Activated CD8-positive, alpha-beta T cell treated with anti-CD3 and anti-CD28 coated beads for 36 hours (primary cell): Measurements from ENCODE around the gene CNKSR2. TPM values are rescaled to one million over a fixed set of nuclear protein-coding genes. Genes with fewer than 3 reads are reported as not detected.

Source experiments
- ATAC-seq: fragments of 200-7000 bp; cut with Tn5 transposase; one replicate; pipeline ENCODE4 v1.10.0; 2021; ENCODE audit warnings: mild to moderate bottlenecking, moderate library complexity
- CTCF ChIA-PET: fragments of 350-600 bp; sonication (Branson Sonifier 250); formaldehyde crosslinking; loops from one replicate; lab custom pipeline; 2021; ENCODE audit warnings: antibody characterized with exemption; lab: Charles Lee
- POLR2A ChIA-PET: fragments of 350-600 bp; sonication (Branson Sonifier 250); formaldehyde crosslinking; loops from one replicate; lab custom pipeline; 2021; ENCODE audit warnings: antibody characterized with exemption; lab: Charles Lee
- DNase-seq: peaks from one replicate; pipeline ENCODE4 v3.0.0-alpha.2; 2020
- H3K27ac Mint-ChIP-seq: one replicate; pipeline ENCODE4 v1.8.0; 2021; ENCODE audit warnings: mild to moderate bottlenecking, mixed read lengths
- H3K27me3 Mint-ChIP-seq: one replicate; pipeline ENCODE4 v1.8.0; 2021; ENCODE audit warnings: mixed read lengths
- H3K36me3 Mint-ChIP-seq: one replicate; pipeline ENCODE4 v1.8.0; 2021; ENCODE audit warnings: low read depth, mixed read lengths
- H3K4me1 Mint-ChIP-seq: one replicate; pipeline ENCODE4 v1.8.0; 2021; ENCODE audit warnings: low read depth, mixed read lengths
- H3K4me3 Mint-ChIP-seq: one replicate; pipeline ENCODE4 v1.8.0; 2021; ENCODE audit warnings: mild to moderate bottlenecking, moderate library complexity, mixed read lengths
- H3K9me3 Mint-ChIP-seq: one replicate; pipeline ENCODE4 v1.8.0; 2021; ENCODE audit warnings: mixed read lengths
- CTCF ChIP-seq: fragments of 200-600 bp; IDR thresholded peaks from one replicate; pipeline ENCODE4 v1.8.0; 2022; ENCODE audit warnings: antibody characterized with exemption, mild to moderate bottlenecking
- intact Hi-C: fragments of 100-400 bp; cut with micrococcal nuclease; formaldehyde crosslinking; loops from one replicate; pipeline ENCODE4 v1.10.0; 2022
- total RNA-seq, 2 experiments: library from RNA; stranded (reverse); gene quantifications; one replicate each; pipeline ENCODE4 v1.2.3, GENCODE V29; 2021

CNKSR2 gene
- 1 to 10 TPM; 8.3 to 9.4 TPM for total RNA-seq

- peak; percentile 76 for ATAC-seq
- Mint-ChIP-seq H3K36me3 (no peaks in the 10 kb centered on the region), H3K4me1 (peaks cover 32% of the 10 kb centered on the region), H3K9me3 (no peaks in the 10 kb centered on the region), H3K4me3 (peak within 1 kb of the TSS; percentile 87), H3K27me3 (no peaks in the 10 kb centered on the region), H3K27ac (peak within 1 kb of the TSS; percentile 85)
- CTCF ChIA-PET, result interaction anchor here (0.9 to 1.2 kb wide), 2 partner anchors 105 to 106 kb away, joined by 3 to 5 read pairs; no protein-coding TSS in a partner anchor
- intact Hi-C loops, result loop anchor here (10.0 kb wide), 1 partner anchor 60 kb away; no protein-coding TSS in a partner anchor
- peak; percentile 68 for DNase-seq
- no peak for TF ChIP-seq CTCF
- POLR2A ChIA-PET, result interaction anchor here (0.7 kb wide), 1 partner anchor 35 kb away, joined by 3 read pairs; no protein-coding TSS in a partner anchor
These were observed at the start of gene CNKSR2 for GRCh38 chrX:21374163-21374993. Gene CNKSR2, plus strand, starts transcription at chrX:21374418. Its CDS starts 480 bp downstream, at chrX:21374898.

GRCh38 chrX:21354725-21355124 lies 19.5 kb upstream of the CNKSR2 start:
- no peak for ATAC-seq
- intact Hi-C loops, result no loop called here
- Mint-ChIP-seq H3K36me3 (peaks cover under 1% of the 10 kb centered on the region), H3K27me3 (no peaks in the 10 kb centered on the region), H3K9me3 (peaks cover 16% of the 10 kb centered on the region), H3K4me3 (no peak overlapping the region), H3K27ac (no peak overlapping the region), H3K4me1 (no peaks in the 10 kb centered on the region)
- DNase-seq, result no peak
- POLR2A ChIA-PET, result no interaction called here
- CTCF ChIA-PET, result no interaction called here
- TF ChIP-seq CTCF, result no peak

GRCh38 chrX:21355831-21356230 lies 18.4 kb upstream of the CNKSR2 start:
- no peak for ATAC-seq
- H3K9me3 Mint-ChIP-seq, result peaks cover 8% of the 10 kb centered on the region
- DNase-seq, result no peak
- H3K27me3 Mint-ChIP-seq, result no peaks in the 10 kb centered on the region
- TF ChIP-seq CTCF, result no peak
- ChIA-PET CTCF (no interaction called here), POLR2A (no interaction called here)
- no peak overlapping the region for H3K4me3 Mint-ChIP-seq
- intact Hi-C loops, result no loop called here
- no peaks in the 10 kb centered on the region for H3K4me1 Mint-ChIP-seq
- H3K36me3 Mint-ChIP-seq, result no peaks in the 10 kb centered on the region
- H3K27ac Mint-ChIP-seq, result no peak overlapping the region

- intact Hi-C loops, result loop anchor here (10.0 kb wide), 1 partner anchor 65 kb away; no protein-coding TSS in a partner anchor
- Mint-ChIP-seq H3K4me3 (no peak overlapping the region), H3K9me3 (peaks cover 2% of the 10 kb centered on the region), H3K27ac (no peak overlapping the region), H3K27me3 (no peaks in the 10 kb centered on the region), H3K4me1 (peaks cover 5% of the 10 kb centered on the region), H3K36me3 (no peaks in the 10 kb centered on the region)
- ATAC-seq, result no peak
- TF ChIP-seq CTCF, result no peak
- no peak for DNase-seq
- CTCF ChIA-PET, result interaction anchor here (0.7 to 1.7 kb wide), 2 partner anchors 10 to 111 kb away, joined by 3 to 5 read pairs; no protein-coding TSS in a partner anchor
- POLR2A ChIA-PET, result no interaction called here
These were observed 4.6 kb upstream of the CNKSR2 start for GRCh38 chrX:21369613-21370012.

GRCh38 chrX:21373001-21373400 lies 1.2 kb upstream of the CNKSR2 start:
- Mint-ChIP-seq H3K4me3 (peak overlapping the region; percentile 87), H3K27ac (no peak overlapping the region), H3K4me1 (peaks cover 22% of the 10 kb centered on the region), H3K36me3 (no peaks in the 10 kb centered on the region), H3K27me3 (no peaks in the 10 kb centered on the region), H3K9me3 (no peaks in the 10 kb centered on the region)
- CTCF ChIA-PET, result no interaction called here
- intact Hi-C loops, result loop anchor here (10.0 kb wide), 1 partner anchor 62 kb away; no protein-coding TSS in a partner anchor
- POLR2A ChIA-PET, result no interaction called here
- TF ChIP-seq CTCF, result no peak
- ATAC-seq, result no peak
- peak; percentile 4 for DNase-seq
